Transverse colon (tissue), 4 donors: ENCODE results near the gene GBX2. TPM values are rescaled to one million over a fixed set of nuclear protein-coding genes. Genes with fewer than 3 reads are reported as not detected.

Source experiments
- DNase-seq: peaks from one replicate; pipeline ENCODE4 v3.0.0-alpha.2; 2019
- H3K27ac ChIP-seq, 4 donors: fragments of 200-600 bp; sonication (generic); 2 replicates each; pipeline ENCODE4 v1.5.1; 2016 to 2018; ENCODE audit warnings: inconsistent platforms in 4 of 4
- H3K27me3 ChIP-seq: fragments of 200-600 bp; sonication (generic); 2 replicates; pipeline ENCODE4 v1.5.1; 2017; ENCODE audit warnings: inconsistent platforms
- H3K36me3 ChIP-seq, 4 donors: fragments of 200-600 bp; sonication (generic); 2 replicates each; pipeline ENCODE4 v1.5.1; 2017 to 2019; ENCODE audit warnings: inconsistent platforms in 4 of 4
- H3K4me1 ChIP-seq, 4 donors: fragments of 200-600 bp; sonication (generic); 2 replicates each; pipeline ENCODE4 v1.5.1; 2017 to 2020; ENCODE audit warnings: inconsistent platforms in 4 of 4
- H3K4me3 ChIP-seq, 4 donors: fragments of 200-600 bp; sonication (generic); 1 replicate in 1 of 4; 2 replicates in 3 of 4; pipeline versions ENCODE4 v1.5.1 to v1.6.1; 2017 to 2019; ENCODE audit warnings: inconsistent platforms in 4 of 4
- H3K9me3 ChIP-seq, 2 donors: fragments of 200-600 bp; sonication (generic); 2 replicates each; pipeline ENCODE4 v1.5.1; 2017 to 2019; ENCODE audit warnings: inconsistent platforms in 2 of 2
- EP300 ChIP-seq: sonication (generic); formaldehyde crosslinking; IDR thresholded peaks from one replicate; pipeline ENCODE4 v1.6.1; 2017; ENCODE audit warnings: antibody characterized with exemption, low read depth
- POLR2A ChIP-seq: fragments of 450-650 bp; IDR thresholded peaks from one replicate; pipeline ENCODE4 v1.6.1; 2016; ENCODE audit warnings: antibody characterized with exemption, mild to moderate bottlenecking, moderate library complexity
- POLR2AphosphoS5 ChIP-seq, 3 donors: sonication (generic); formaldehyde crosslinking; IDR thresholded peaks; one replicate each; pipeline ENCODE4 v1.6.1; 2016; ENCODE audit warnings: antibody characterized with exemption in 3 of 3
- WGBS, 2 donors: methylation state at CpG; one replicate each; pipeline ENCODE4 v1.1.5; 2018; ENCODE audit warnings: low coverage in 1 of 2; 5-methylcytosine and 5-hydroxymethylcytosine counted together
- in situ Hi-C, 4 donors: fragments of 200-750 bp; cut with MboI; loops; one replicate each; pipeline versions ENCODE4 v1.15.0 to v1.15.1; 2017; ENCODE audit warnings: low sequenced_read_pairs in 3 of 4, low pct_ligation_motif_present in 1 of 4, low pct_unique_long_range_greater_than_20kb in 1 of 4
- intact Hi-C: fragments of 100-400 bp; cut with DNase I; formaldehyde crosslinking; loops from one replicate; pipeline ENCODE4 v1.15.1; 2023; ENCODE audit warnings: low total_unique reads
- total RNA-seq, 4 donors: library from RNA; depleted of rRNA; stranded (reverse); fragments of >200 nt; gene quantifications; one replicate each; pipeline ENCODE4 v1.1.0, GENCODE V29; 2016
- TF ChIP-seq, protein P1 (sequence below), 5 experiments: fragments of 200-600 bp in 3 of 5; fragments of 450-650 bp in 2 of 5; sonication (generic) in 3 of 5; IDR thresholded peaks; 1 replicate in 2 of 5; 2 replicates in 3 of 5; pipeline ENCODE4 v1.5.1; 2016 to 2017; ENCODE audit warnings: antibody characterized with exemption in 5 of 5, inconsistent platforms in 3 of 5, mild to moderate bottlenecking in 2 of 5, moderate library complexity in 1 of 5

The GBX2 gene
- total RNA-seq, 4 donors from 2014 or later, result not detected

- 68% methylated on average over 6 of the region's 6 CpGs; no CpG with 5 or more reads in 1 of the 2 donors for WGBS, 2 donors
- in situ Hi-C loops, result no loop called here
- Histone ChIP-seq H3K27ac (no peak overlapping the region), H3K4me3 (no peak overlapping the region), H3K9me3 (no peaks in the 10 kb centered on the region), H3K27me3 (peaks cover 42% of the 10 kb centered on the region), H3K36me3 (no peaks in the 10 kb centered on the region), H3K4me1 (no peaks in the 10 kb centered on the region)
- no peak for DNase-seq
- intact Hi-C loops, result no loop called here
- TF ChIP-seq EP300, result no peak
- TF ChIP-seq, protein P1, sequence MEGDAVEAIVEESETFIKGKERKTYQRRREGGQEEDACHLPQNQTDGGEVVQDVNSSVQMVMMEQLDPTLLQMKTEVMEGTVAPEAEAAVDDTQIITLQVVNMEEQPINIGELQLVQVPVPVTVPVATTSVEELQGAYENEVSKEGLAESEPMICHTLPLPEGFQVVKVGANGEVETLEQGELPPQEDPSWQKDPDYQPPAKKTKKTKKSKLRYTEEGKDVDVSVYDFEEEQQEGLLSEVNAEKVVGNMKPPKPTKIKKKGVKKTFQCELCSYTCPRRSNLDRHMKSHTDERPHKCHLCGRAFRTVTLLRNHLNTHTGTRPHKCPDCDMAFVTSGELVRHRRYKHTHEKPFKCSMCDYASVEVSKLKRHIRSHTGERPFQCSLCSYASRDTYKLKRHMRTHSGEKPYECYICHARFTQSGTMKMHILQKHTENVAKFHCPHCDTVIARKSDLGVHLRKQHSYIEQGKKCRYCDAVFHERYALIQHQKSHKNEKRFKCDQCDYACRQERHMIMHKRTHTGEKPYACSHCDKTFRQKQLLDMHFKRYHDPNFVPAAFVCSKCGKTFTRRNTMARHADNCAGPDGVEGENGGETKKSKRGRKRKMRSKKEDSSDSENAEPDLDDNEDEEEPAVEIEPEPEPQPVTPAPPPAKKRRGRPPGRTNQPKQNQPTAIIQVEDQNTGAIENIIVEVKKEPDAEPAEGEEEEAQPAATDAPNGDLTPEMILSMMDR (IDR thresholded peaks at IDR 0.05), result no peak
- TF ChIP-seq POLR2A, result no peak
- no peak for TF ChIP-seq POLR2AphosphoS5 (IDR thresholded peaks at IDR 0.05)
These were observed 47.0 kb upstream of the GBX2 start for GRCh38 chr2:236215196-236215595.

GRCh38 chr2:236214376-236214995 lies 46.3 kb upstream of the GBX2 start:
- H3K4me1 ChIP-seq, result no peaks in the 10 kb centered on the region
- TF ChIP-seq POLR2A (no peak), POLR2AphosphoS5 (IDR thresholded peaks at IDR 0.05) (no peak), EP300 (no peak)
- TF ChIP-seq, protein P1 (IDR thresholded peaks at IDR 0.05), result no peak
- 69% methylated on average over 86 of the region's 92 CpGs; no CpG with 5 or more reads in 1 of the 2 donors for whole genome bisulfite sequencing, 2 donors
- intact Hi-C loops, result no loop called here
- H3K27ac ChIP-seq, result no peak overlapping the region
- peaks cover 44% of the 10 kb centered on the region for H3K27me3 ChIP-seq
- H3K4me3 ChIP-seq, result no peak overlapping the region
- no peak for DNase-seq
- in situ Hi-C loops, result no loop called here
- H3K9me3 ChIP-seq, result no peaks in the 10 kb centered on the region
- no peaks in the 10 kb centered on the region for H3K36me3 ChIP-seq

- no peak for DNase-seq
- in situ Hi-C loops, result no loop called here
- H3K27ac ChIP-seq, result no peak overlapping the region
- no peaks in the 10 kb centered on the region for H3K4me1 ChIP-seq
- H3K27me3 ChIP-seq, result peaks cover 44% of the 10 kb centered on the region
- intact Hi-C loops, result no loop called here
- no peak for TF ChIP-seq EP300
- TF ChIP-seq, protein P1 (IDR thresholded peaks at IDR 0.05), result no peak
- no peak for TF ChIP-seq POLR2A
- no peak for TF ChIP-seq POLR2AphosphoS5 (IDR thresholded peaks at IDR 0.05)
- no peak overlapping the region for H3K4me3 ChIP-seq
- 88% methylated on average over 25 of the region's 25 CpGs; no CpG with 5 or more reads in 1 of the 2 donors for WGBS, 2 donors
- no peaks in the 10 kb centered on the region for H3K36me3 ChIP-seq
- H3K9me3 ChIP-seq, result no peaks in the 10 kb centered on the region
These were observed 43.1 kb upstream of the GBX2 start for GRCh38 chr2:236211296-236211695.

DNA sequence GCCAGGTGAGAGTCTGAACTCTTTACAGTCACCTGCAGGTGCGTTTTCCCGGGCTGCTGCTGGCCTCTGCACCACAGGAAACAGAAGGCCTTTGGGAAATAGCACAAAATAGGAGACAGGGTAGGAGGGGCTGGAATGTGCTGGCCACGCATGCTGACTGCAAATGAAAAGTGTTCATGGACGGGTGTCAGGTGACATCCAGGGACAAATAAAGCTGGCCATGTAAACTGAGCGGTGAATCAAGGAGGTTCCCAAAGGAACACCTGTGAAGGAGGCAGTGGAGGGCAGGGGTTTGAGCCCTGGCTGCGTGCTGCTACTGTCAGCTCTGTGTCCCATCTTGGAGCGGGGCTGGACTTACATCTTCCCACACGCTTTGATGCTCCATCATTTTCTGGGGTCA lies 42.4 kb upstream of the GBX2 start:
- intact Hi-C loops, result no loop called here
- H3K4me3 ChIP-seq, result no peak overlapping the region
- no peak for DNase-seq
- no peak overlapping the region for H3K27ac ChIP-seq
- in situ Hi-C loops, result no loop called here
- TF ChIP-seq POLR2AphosphoS5 (IDR thresholded peaks at IDR 0.05) (no peak), EP300 (no peak), POLR2A (no peak)
- TF ChIP-seq, protein P1 (IDR thresholded peaks at IDR 0.05), result no peak
- 66 to 100% methylated on average over 2 to 8 of the region's 8 CpGs for WGBS, 2 donors
- no peaks in the 10 kb centered on the region for H3K4me1 ChIP-seq
- no peaks in the 10 kb centered on the region for H3K9me3 ChIP-seq
- H3K27me3 ChIP-seq, result peaks cover 37% of the 10 kb centered on the region
- no peaks in the 10 kb centered on the region for H3K36me3 ChIP-seq
